MCF 10A (cell line): ENCODE results near the gene TTLL5. TPM values are rescaled to one million over a fixed set of nuclear protein-coding genes. Genes with fewer than 3 reads are reported as not detected.

Experiments used
- BruUV-seq: library from RNA; stranded (reverse); fragments of 400-500 nt; replicated peaks from 2 replicates; lab custom pipeline; 2021; lab: Mats Ljungman, UMichigan
- CTCF ChIA-PET: fragments of 300-600 bp; sonication (Branson Sonifier 250); formaldehyde crosslinking; extraction: SDS; loops from one replicate; lab custom pipeline; 2021; ENCODE audit warnings: antibody characterized with exemption, inconsistent platforms; lab: Yijun Ruan, JAX
- POLR2A ChIA-PET: fragments of 300-600, 350-650 bp; sonication (Branson Sonifier 250); formaldehyde crosslinking; extraction: SDS; loops from one replicate; lab custom pipeline; 2020; ENCODE audit warnings: antibody characterized with exemption, inconsistent platforms; lab: Yijun Ruan, JAX
- DNase-seq: peaks from one replicate; pipeline ENCODE4 v3.0.0-alpha.2; 2018; ENCODE audit not compliant: unreplicated experiment
- H3K27ac Mint-ChIP-seq: one replicate; pipeline ENCODE4 v1.8.0; 2022; ENCODE audit warnings: mild to moderate bottlenecking, low read depth, mixed read lengths; ENCODE audit not compliant: unreplicated experiment
- H3K27me3 Mint-ChIP-seq: one replicate; pipeline ENCODE4 v1.8.0; 2022; ENCODE audit warnings: mixed read lengths; ENCODE audit not compliant: insufficient read depth, unreplicated experiment
- H3K36me3 Mint-ChIP-seq: one replicate; pipeline ENCODE4 v1.8.0; 2022; ENCODE audit warnings: mild to moderate bottlenecking, moderate library complexity, mixed read lengths; ENCODE audit not compliant: insufficient read depth, unreplicated experiment
- H3K4me1 Mint-ChIP-seq: one replicate; pipeline ENCODE4 v1.8.0; 2022; ENCODE audit warnings: mixed read lengths; ENCODE audit not compliant: insufficient read depth, unreplicated experiment
- H3K4me3 Mint-ChIP-seq: one replicate; pipeline ENCODE4 v1.8.0; 2022; ENCODE audit warnings: mild to moderate bottlenecking, moderate library complexity, mixed read lengths; ENCODE audit not compliant: unreplicated experiment
- H3K9me3 Mint-ChIP-seq: one replicate; pipeline ENCODE4 v1.8.0; 2022; ENCODE audit warnings: mixed read lengths; ENCODE audit not compliant: unreplicated experiment
- intact Hi-C: fragments of 100-400 bp; cut with micrococcal nuclease; formaldehyde crosslinking; loops from 2 replicates; pipeline ENCODE4 v1.14.1; 2022
- total RNA-seq: library from RNA; stranded (reverse); gene quantifications from 2 replicates; pipeline ENCODE4 v1.2.3, GENCODE V29; 2022
- TF ChIP-seq, protein P1 (sequence below): fragments of 200-600 bp; IDR thresholded peaks from one replicate; pipeline ENCODE4 v1.8.0; 2022; ENCODE audit warnings: antibody characterized with exemption, mild to moderate bottlenecking; ENCODE audit not compliant: unreplicated experiment

The TTLL5 gene
- total RNA-seq, 1 experiment from 2014 or later, result 31.7 TPM

DNA sequence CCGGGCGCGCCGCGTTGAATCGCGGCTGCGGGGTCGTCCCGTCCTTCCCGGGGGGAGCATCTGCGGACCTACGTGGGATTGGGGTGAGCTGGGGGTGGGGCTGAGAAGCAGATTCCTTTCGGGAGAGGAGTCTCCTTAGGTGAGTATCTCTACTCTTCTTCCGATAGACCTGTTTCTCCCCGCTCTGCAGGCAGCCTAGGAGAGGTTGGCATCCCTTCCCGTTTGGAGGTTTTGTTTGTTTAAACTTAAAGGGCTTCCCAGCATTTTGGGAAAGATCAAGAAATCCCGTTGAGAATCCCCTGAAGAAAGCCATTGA lies 411 bp downstream of the TTLL5 start:
- Mint-ChIP-seq H3K4me3 (peak overlapping the region; percentile 98), H3K27ac (peak overlapping the region; percentile 97), H3K9me3 (no peaks in the 10 kb centered on the region), H3K27me3 (no peaks in the 10 kb centered on the region), H3K36me3 (peaks cover 16% of the 10 kb centered on the region), H3K4me1 (peaks cover 17% of the 10 kb centered on the region)
- CTCF ChIA-PET, result interaction anchor here (0.6 to 13.9 kb wide), 2 partner anchors 85 to 187 kb away, joined by 3 to 470 read pairs; partner anchors contain the start of gene FLVCR2
- BruUV-seq, result TSS peak; percentile 49
- TF ChIP-seq, protein P1, sequence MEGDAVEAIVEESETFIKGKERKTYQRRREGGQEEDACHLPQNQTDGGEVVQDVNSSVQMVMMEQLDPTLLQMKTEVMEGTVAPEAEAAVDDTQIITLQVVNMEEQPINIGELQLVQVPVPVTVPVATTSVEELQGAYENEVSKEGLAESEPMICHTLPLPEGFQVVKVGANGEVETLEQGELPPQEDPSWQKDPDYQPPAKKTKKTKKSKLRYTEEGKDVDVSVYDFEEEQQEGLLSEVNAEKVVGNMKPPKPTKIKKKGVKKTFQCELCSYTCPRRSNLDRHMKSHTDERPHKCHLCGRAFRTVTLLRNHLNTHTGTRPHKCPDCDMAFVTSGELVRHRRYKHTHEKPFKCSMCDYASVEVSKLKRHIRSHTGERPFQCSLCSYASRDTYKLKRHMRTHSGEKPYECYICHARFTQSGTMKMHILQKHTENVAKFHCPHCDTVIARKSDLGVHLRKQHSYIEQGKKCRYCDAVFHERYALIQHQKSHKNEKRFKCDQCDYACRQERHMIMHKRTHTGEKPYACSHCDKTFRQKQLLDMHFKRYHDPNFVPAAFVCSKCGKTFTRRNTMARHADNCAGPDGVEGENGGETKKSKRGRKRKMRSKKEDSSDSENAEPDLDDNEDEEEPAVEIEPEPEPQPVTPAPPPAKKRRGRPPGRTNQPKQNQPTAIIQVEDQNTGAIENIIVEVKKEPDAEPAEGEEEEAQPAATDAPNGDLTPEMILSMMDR, result no peak
- POLR2A ChIA-PET, result interaction anchor here (0.6 to 18.0 kb wide), 10 partner anchors 11 to 491 kb away, joined by 3 to 230 read pairs (median 5); partner anchors contain the start of gene FLVCR2
- intact Hi-C loops, result loop anchor here (5.0 kb wide), 1 partner anchor 321 kb away; the partner anchor contains the start of gene TGFB3
- no peak for DNase-seq

DNA sequence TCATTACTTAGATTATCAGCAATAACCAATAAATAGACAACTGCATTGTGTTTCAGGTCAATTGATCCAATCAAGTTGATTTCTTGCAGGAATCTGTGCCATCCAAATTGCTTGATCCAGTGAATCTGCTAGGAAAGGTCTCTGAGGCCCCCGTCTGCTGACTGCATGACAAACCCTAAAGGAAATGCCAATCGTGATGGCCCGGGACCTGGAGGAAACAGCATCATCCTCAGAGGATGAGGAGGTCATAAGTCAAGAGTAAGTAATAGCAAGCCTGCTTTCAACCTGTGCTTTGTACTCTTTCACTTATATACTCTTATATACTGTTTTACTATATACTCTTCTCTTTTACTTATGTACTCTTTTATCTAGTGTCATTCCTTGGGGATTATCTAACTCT lies 1.9 kb downstream of the TTLL5 start:
- Mint-ChIP-seq H3K4me1 (peaks cover 17% of the 10 kb centered on the region), H3K36me3 (peaks cover 11% of the 10 kb centered on the region), H3K27ac (peak overlapping the region; percentile 39), H3K27me3 (no peaks in the 10 kb centered on the region), H3K9me3 (no peaks in the 10 kb centered on the region), H3K4me3 (no peak overlapping the region)
- TF ChIP-seq, protein P1, result no peak
- no peak for DNase-seq
- POLR2A ChIA-PET, result interaction anchor here (0.6 to 2.3 kb wide), 4 partner anchors 9 to 324 kb away, joined by 3 to 5 read pairs (median 4); no protein-coding TSS in a partner anchor
- CTCF ChIA-PET, result interaction anchor here (0.6 to 1.8 kb wide), 2 partner anchors 85 to 384 kb away, joined by 3 to 9 read pairs; no protein-coding TSS in a partner anchor
- BruUV-seq, result no TSS peak
- intact Hi-C loops, result loop anchor here (5.0 kb wide), 1 partner anchor 319 kb away; the partner anchor contains the start of gene TGFB3

DNA sequence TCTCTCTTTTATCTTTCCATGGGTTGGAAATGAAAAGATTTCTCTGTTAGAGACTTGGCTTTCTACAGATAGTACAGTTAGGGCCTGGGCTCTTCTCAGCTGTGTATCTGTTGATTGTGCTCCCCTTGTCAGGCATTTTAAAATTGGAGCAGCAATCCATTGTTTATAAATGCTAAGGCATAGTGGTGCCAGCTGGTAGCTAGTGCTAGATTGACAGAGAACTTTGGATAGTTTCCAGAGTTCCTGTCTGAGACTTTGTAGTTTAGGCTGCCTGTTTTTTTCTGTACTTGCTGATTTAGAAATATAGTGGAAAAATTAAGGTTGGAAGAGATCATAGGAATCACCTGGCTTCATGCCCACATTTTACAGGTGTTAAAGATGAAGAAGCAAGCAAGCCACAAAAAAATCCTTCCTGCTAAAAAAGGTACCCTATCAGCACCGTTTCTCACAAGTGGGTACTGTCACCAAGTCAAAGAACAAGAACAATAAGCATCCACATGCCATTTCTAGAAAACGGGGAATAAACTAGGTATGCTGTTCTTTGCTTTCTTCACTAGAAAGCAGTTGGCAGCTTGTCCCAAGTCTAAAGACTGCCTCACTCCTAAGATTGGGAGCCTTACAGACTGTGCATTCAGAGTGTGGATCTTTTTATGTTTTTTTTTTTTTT lies 6.2 kb downstream of the TTLL5 start:
- no peaks in the 10 kb centered on the region for H3K9me3 Mint-ChIP-seq
- no peak overlapping the region for H3K27ac Mint-ChIP-seq
- H3K27me3 Mint-ChIP-seq, result no peaks in the 10 kb centered on the region
- no peaks in the 10 kb centered on the region for H3K4me1 Mint-ChIP-seq
- no peak overlapping the region for H3K4me3 Mint-ChIP-seq
- H3K36me3 Mint-ChIP-seq, result peaks cover 24% of the 10 kb centered on the region
- no TSS peak for BruUV-seq
- no peak for DNase-seq
- TF ChIP-seq, protein P1, result no peak
- POLR2A ChIA-PET, result no interaction called here
- intact Hi-C loops, result no loop called here
- CTCF ChIA-PET, result interaction anchor here (0.6 to 2.2 kb wide), 2 partner anchors 12 to 307 kb away, joined by 3 to 9 read pairs; no protein-coding TSS in a partner anchor

DNA sequence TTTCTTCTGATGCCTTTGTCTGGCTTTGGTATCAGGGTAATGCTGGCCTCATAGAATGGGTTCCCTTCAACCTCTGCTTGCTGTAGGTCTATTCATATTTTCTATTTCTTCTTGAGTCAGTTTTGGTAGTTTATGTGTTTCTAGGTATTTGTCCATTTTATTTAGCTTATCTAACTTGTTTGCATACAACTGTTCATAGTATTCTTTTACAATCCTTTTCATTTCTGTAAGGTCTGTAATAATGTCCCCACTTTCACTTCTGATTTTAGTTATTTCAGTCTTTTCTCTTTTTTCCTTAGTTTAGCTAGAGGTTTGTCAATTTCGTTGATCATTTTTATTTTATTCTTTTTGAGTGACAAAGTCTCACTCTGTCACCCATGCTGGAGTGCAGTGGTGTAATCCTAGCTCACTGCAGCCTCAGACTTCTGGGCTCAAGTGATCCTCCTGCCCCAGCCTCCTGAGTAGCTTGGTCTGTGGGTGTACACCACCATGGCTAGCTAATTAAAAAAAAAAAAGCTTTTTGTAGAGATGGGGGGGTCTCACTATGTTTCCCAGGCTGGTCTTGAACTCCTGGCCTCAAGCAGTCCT lies 11.7 kb downstream of the TTLL5 start:
- DNase-seq, result no peak
- Mint-ChIP-seq H3K27me3 (no peaks in the 10 kb centered on the region), H3K36me3 (peaks cover 30% of the 10 kb centered on the region), H3K27ac (peak overlapping the region; percentile 66), H3K4me1 (peaks cover 9% of the 10 kb centered on the region), H3K4me3 (no peak overlapping the region), H3K9me3 (no peaks in the 10 kb centered on the region)
- TF ChIP-seq, protein P1, result no peak
- intact Hi-C loops, result no loop called here
- ChIA-PET CTCF (interaction anchor here (1.2 to 1.3 kb wide), 2 partner anchors 19 to 95 kb away, joined by 4 to 5 read pairs; partner anchors contain the start of gene FLVCR2), POLR2A (interaction anchor here (0.7 to 1.2 kb wide), 2 partner anchors 12 to 178 kb away, joined by 4 read pairs; partner anchors contain the start of genes ERG28 and TTLL5)
- no TSS peak for BruUV-seq
